IPS-18c (cell line): ENCODE measurements around the gene OR8S1.
"Not testable (repeated sequence)": the region's sequence is repeated elsewhere in the genome, so short reads cannot be mapped to it uniquely, and the experiment has no call there.

Experiments used
- H3K4me3 ChIP-seq: 2 replicates; pipeline ENCODE4 v1.7.0; 2013; ENCODE audit warnings: low read depth, mild to moderate bottlenecking, low read length, moderate library complexity; ENCODE audit not compliant: insufficient read depth
- H3K9me3 ChIP-seq: one replicate; pipeline ENCODE4 v1.6.1; 2013; ENCODE audit warnings: mild to moderate bottlenecking, low read length, moderate library complexity; ENCODE audit not compliant: control insufficient read depth, insufficient read depth

Gene OR8S1

GRCh38 chr12:48545833-48546469 is 20.5 kb downstream of the OR8S1 start:
- Histone ChIP-seq H3K9me3 (no peaks in the 10 kb centered on the region), H3K4me3 (no peak overlapping the region)

GRCh38 chr12:48547012-48547411 is 21.6 kb downstream of the OR8S1 start:
- not testable (repeated sequence) for H3K9me3 ChIP-seq, H3K4me3 ChIP-seq

GRCh38 chr12:48551636-48552035 is 26.2 kb downstream of the OR8S1 start:
- H3K9me3 ChIP-seq = not testable (repeated sequence)

GRCh38 chr12:48553666-48554343 is 28.4 kb downstream of the OR8S1 start:
- H3K4me3 ChIP-seq, H3K9me3 ChIP-seq: not testable (repeated sequence)

More at GRCh38 chr12:48551636-48552035, 26.2 kb downstream of the OR8S1 start:
- not testable (repeated sequence) for H3K4me3 ChIP-seq

- Histone ChIP-seq H3K4me3 (no peak overlapping the region), H3K9me3 (peaks cover 6% of the 10 kb centered on the region)
Observed at GRCh38 chr12:48556631-48557030, 31.2 kb downstream of the OR8S1 start.

GRCh38 chr12:48557919-48558318 is 32.5 kb downstream of the OR8S1 start:
- peaks cover 6% of the 10 kb centered on the region for H3K9me3 ChIP-seq
- no peak overlapping the region for H3K4me3 ChIP-seq

- no peaks in the 10 kb centered on the region for H3K9me3 ChIP-seq
- H3K4me3 ChIP-seq = no peak overlapping the region
Observed at GRCh38 chr12:48567731-48568130, 42.3 kb downstream of the OR8S1 start.

GRCh38 chr12:48569946-48570345 is 44.5 kb downstream of the OR8S1 start, which contains the start of gene LALBA:
TSS of gene LALBA (minus strand) at chr12:48570046. CDS start at chr12:48570020, 26 bp downstream.
- no peak within 1 kb of the TSS for H3K4me3 ChIP-seq
- H3K9me3 ChIP-seq = no peaks in the 10 kb centered on the region

- H3K4me3 ChIP-seq = no peak overlapping the region
Observed at GRCh38 chr12:48572326-48572725, 46.9 kb downstream of the OR8S1 start.

More at GRCh38 chr12:48572326-48572725, 46.9 kb downstream of the OR8S1 start:
- H3K9me3 ChIP-seq = no peaks in the 10 kb centered on the region
